Measurements from ENCODE around the gene IGFBP5. TPM values are rescaled to one million over a fixed set of nuclear protein-coding genes. Genes with fewer than 3 reads are reported as not detected.

Gene IGFBP5
- total and polyA plus RNA-seq, 4 donors = 2.3 to 43.4 (median 14.4) TPM

DNA sequence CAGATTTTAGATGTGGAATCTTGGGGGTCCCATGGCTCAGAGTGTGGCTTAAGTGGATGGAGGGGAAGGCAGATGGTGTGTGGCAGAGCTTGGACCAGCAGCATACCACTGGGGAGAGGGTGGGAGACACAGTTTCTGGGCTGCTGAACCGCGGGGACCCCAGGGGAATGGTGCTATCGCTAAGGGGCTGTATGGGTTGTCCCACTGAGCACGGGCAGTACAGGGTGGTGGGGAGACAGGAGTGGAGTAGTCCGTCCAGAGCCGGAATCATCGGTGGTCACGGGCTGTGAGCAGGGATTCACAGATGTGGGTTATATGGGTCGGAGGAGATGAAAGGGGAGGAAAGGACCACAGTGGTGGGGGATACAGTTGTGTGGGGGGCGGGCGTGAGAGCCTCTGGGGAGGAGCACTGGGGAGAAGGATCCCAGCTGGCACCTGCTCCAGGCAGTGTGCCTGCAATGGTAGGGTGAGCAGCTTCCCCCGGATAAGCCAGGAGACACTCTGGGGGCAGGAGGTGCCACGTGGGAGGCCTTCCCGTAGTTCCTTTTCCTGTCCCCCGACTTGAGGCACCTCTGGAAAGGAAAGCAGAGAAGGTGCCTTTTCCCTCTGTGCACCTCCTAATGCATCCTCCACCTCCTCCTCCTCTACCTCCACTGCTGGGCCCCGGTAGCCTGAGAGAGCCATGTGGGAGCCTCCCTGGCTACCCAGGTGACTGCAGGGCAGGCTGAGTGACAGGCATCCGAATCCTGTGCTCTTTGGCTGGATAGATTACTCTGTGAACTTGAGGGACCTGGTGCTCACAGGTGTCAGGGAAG is 24.9 kb downstream of the IGFBP5 start:
- no peak overlapping the region for H3K4me3 ChIP-seq (ENCODE audit: low read depth in 1 of 3, low read length in 3 of 3)
- no peak for DNase-seq (ENCODE audit: low spot score)

DNA sequence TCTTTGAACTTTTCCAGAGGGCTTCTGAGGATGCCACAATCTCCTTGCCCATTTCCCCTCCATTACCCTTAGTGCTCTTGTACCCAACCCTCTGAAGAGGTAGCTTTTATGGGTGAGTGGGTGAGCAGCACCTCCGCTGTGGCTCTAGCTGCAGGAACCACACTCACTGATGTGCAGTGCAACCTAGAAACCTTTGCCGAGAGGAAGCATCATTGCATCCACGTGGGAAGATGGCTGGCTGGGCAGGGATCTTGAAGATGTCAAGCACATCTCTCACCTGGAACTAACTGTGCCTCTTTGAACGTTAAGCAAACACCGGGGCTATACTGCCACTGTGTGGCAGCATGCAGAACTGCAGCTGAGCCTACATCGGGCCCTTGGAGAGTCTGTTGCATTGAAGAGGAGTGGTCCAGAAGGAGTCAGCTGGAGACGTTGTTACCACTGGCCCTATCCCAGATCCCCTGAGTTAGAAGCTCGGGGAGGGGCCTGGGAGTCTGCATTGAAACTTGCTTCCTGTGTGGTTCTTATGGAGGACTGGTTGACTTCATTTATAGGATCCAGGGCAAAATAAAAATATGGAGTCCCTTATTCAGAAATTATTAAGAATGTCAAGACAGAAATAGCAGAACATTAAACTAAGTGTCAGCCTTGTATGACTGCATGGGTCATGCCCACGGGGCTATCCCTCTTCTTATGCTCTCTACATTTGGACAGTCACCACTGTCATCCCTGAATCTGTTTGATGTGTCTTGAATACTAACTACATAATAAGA is 28.7 kb downstream of the IGFBP5 start:
- no peak overlapping the region for H3K9ac ChIP-seq (ENCODE audit: low read depth in 1 of 2, low read length in 2 of 2)
- peaks cover 0 to 18% (median 12%) of the 10 kb centered on the region in 4 donors for H3K4me1 ChIP-seq (ENCODE audit: control insufficient read depth in 4 of 4, insufficient read depth in 4 of 4, low read length in 3 of 4)
- TF ChIP-seq JUND (IDR thresholded peaks at IDR 0.05) (no peak), HNF4G (IDR thresholded peaks at IDR 0.05) (no peak), GABPA (IDR thresholded peaks at IDR 0.05 in 1 of 2, conservative IDR thresholded peaks at IDR 0.05 in 1 of 2) (no peak), YY1 (IDR thresholded peaks at IDR 0.05) (no peak), TAF1 (conservative IDR thresholded peaks at IDR 0.05) (no peak), FOXA2 (IDR thresholded peaks at IDR 0.05) (no peak), EGR1 (IDR thresholded peaks at IDR 0.05; ENCODE audit: low read depth in 2 of 2) (no peak), NR2F2 (IDR thresholded peaks at IDR 0.05) (no peak), RXRA (IDR thresholded peaks at IDR 0.05) (no peak), SP1 (IDR thresholded peaks at IDR 0.05) (no peak), HNF4A (conservative IDR thresholded peaks at IDR 0.05) (peak in 1 of 2 donors; percentile 7), RAD21 (IDR thresholded peaks at IDR 0.05) (peak; percentile 98), FOXA1 (IDR thresholded peaks at IDR 0.05) (no peak)
- TF ChIP-seq, protein P1, sequence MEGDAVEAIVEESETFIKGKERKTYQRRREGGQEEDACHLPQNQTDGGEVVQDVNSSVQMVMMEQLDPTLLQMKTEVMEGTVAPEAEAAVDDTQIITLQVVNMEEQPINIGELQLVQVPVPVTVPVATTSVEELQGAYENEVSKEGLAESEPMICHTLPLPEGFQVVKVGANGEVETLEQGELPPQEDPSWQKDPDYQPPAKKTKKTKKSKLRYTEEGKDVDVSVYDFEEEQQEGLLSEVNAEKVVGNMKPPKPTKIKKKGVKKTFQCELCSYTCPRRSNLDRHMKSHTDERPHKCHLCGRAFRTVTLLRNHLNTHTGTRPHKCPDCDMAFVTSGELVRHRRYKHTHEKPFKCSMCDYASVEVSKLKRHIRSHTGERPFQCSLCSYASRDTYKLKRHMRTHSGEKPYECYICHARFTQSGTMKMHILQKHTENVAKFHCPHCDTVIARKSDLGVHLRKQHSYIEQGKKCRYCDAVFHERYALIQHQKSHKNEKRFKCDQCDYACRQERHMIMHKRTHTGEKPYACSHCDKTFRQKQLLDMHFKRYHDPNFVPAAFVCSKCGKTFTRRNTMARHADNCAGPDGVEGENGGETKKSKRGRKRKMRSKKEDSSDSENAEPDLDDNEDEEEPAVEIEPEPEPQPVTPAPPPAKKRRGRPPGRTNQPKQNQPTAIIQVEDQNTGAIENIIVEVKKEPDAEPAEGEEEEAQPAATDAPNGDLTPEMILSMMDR (IDR thresholded peaks at IDR 0.05; ENCODE audit: low read depth, low read length, missing input control) = peak; percentile 99
- TF ChIP-seq, protein P2, sequence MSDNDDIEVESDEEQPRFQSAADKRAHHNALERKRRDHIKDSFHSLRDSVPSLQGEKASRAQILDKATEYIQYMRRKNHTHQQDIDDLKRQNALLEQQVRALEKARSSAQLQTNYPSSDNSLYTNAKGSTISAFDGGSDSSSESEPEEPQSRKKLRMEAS (IDR thresholded peaks at IDR 0.05) = no peak
- TF ChIP-seq, protein P3, sequence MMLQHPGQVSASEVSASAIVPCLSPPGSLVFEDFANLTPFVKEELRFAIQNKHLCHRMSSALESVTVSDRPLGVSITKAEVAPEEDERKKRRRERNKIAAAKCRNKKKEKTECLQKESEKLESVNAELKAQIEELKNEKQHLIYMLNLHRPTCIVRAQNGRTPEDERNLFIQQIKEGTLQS (IDR thresholded peaks at IDR 0.05) = no peak
- TF ChIP-seq, protein P4, sequence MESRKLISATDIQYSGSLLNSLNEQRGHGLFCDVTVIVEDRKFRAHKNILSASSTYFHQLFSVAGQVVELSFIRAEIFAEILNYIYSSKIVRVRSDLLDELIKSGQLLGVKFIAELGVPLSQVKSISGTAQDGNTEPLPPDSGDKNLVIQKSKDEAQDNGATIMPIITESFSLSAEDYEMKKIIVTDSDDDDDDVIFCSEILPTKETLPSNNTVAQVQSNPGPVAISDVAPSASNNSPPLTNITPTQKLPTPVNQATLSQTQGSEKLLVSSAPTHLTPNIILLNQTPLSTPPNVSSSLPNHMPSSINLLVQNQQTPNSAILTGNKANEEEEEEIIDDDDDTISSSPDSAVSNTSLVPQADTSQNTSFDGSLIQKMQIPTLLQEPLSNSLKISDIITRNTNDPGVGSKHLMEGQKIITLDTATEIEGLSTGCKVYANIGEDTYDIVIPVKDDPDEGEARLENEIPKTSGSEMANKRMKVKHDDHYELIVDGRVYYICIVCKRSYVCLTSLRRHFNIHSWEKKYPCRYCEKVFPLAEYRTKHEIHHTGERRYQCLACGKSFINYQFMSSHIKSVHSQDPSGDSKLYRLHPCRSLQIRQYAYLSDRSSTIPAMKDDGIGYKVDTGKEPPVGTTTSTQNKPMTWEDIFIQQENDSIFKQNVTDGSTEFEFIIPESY (IDR thresholded peaks at IDR 0.05) = no peak
- TF ChIP-seq, protein P5, sequence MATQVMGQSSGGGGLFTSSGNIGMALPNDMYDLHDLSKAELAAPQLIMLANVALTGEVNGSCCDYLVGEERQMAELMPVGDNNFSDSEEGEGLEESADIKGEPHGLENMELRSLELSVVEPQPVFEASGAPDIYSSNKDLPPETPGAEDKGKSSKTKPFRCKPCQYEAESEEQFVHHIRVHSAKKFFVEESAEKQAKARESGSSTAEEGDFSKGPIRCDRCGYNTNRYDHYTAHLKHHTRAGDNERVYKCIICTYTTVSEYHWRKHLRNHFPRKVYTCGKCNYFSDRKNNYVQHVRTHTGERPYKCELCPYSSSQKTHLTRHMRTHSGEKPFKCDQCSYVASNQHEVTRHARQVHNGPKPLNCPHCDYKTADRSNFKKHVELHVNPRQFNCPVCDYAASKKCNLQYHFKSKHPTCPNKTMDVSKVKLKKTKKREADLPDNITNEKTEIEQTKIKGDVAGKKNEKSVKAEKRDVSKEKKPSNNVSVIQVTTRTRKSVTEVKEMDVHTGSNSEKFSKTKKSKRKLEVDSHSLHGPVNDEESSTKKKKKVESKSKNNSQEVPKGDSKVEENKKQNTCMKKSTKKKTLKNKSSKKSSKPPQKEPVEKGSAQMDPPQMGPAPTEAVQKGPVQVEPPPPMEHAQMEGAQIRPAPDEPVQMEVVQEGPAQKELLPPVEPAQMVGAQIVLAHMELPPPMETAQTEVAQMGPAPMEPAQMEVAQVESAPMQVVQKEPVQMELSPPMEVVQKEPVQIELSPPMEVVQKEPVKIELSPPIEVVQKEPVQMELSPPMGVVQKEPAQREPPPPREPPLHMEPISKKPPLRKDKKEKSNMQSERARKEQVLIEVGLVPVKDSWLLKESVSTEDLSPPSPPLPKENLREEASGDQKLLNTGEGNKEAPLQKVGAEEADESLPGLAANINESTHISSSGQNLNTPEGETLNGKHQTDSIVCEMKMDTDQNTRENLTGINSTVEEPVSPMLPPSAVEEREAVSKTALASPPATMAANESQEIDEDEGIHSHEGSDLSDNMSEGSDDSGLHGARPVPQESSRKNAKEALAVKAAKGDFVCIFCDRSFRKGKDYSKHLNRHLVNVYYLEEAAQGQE (IDR thresholded peaks at IDR 0.05) = no peak
- DNase-seq (ENCODE audit: low spot score) = peak; percentile 73
- H3K27ac ChIP-seq (ENCODE audit: low read depth in 1 of 2, low read length in 2 of 2) = no peak overlapping the region
- H3K4me3 ChIP-seq (ENCODE audit: low read depth in 1 of 3, low read length in 3 of 3) = no peak overlapping the region
- H3K27me3 ChIP-seq (ENCODE audit: control insufficient read depth in 4 of 4, insufficient read depth in 4 of 4, low read length in 3 of 4) = no peaks in the 10 kb centered on the region
- peaks cover 0 to 8% (median 3%) of the 10 kb centered on the region in 4 donors for H3K36me3 ChIP-seq (ENCODE audit: control insufficient read depth in 4 of 4, insufficient read depth in 3 of 4, low read depth in 1 of 4, low read length in 3 of 4)
- H3K9me3 ChIP-seq (ENCODE audit: control insufficient read depth in 4 of 4, low read length in 3 of 4) = no peaks in the 10 kb centered on the region
- WGBS = 17% methylated on average over 9 of the region's 9 CpGs

More for the DNA sequence above, 24.9 kb downstream of the IGFBP5 start:
- peaks cover 0 to 9% (median 6%) of the 10 kb centered on the region in 4 donors for H3K4me1 ChIP-seq (ENCODE audit: control insufficient read depth in 4 of 4, insufficient read depth in 4 of 4, low read length in 3 of 4)
- no peaks in the 10 kb centered on the region for H3K9me3 ChIP-seq (ENCODE audit: control insufficient read depth in 4 of 4, low read length in 3 of 4)
- WGBS = 80% methylated on average over 17 of the region's 17 CpGs
- H3K36me3 ChIP-seq (ENCODE audit: control insufficient read depth in 4 of 4, insufficient read depth in 3 of 4, low read depth in 1 of 4, low read length in 3 of 4) = no peaks in the 10 kb centered on the region
- no peak for TF ChIP-seq NR2F2 (IDR thresholded peaks at IDR 0.05)
- TF ChIP-seq JUND (IDR thresholded peaks at IDR 0.05) = no peak
- no peak for TF ChIP-seq RAD21 (IDR thresholded peaks at IDR 0.05)
- no peak for TF ChIP-seq EGR1 (IDR thresholded peaks at IDR 0.05; ENCODE audit: low read depth in 2 of 2)
- TF ChIP-seq, protein P2 (IDR thresholded peaks at IDR 0.05) = no peak
- no peak for TF ChIP-seq HNF4A (conservative IDR thresholded peaks at IDR 0.05)
- no peaks in the 10 kb centered on the region for H3K27me3 ChIP-seq (ENCODE audit: control insufficient read depth in 4 of 4, insufficient read depth in 4 of 4, low read length in 3 of 4)
- no peak overlapping the region for H3K27ac ChIP-seq (ENCODE audit: low read depth in 1 of 2, low read length in 2 of 2)
- no peak overlapping the region for H3K9ac ChIP-seq (ENCODE audit: low read depth in 1 of 2, low read length in 2 of 2)
